GM23248 (cell line): Measurements from ENCODE around the gene PARVA. TPM values are rescaled to one million over a fixed set of nuclear protein-coding genes. Genes with fewer than 3 reads are reported as not detected.
A peak's percentile ranks its signal among the peaks of the same experiment; 100 is the strongest.
"Not testable (repeated sequence)": the region's sequence is repeated elsewhere in the genome, so short reads cannot be mapped to it uniquely, and the experiment has no call there.

Experiments
- DNase-seq: peaks from one replicate; pipeline ENCODE4 v3.0.0-alpha.2; 2015
- H2AFZ ChIP-seq: fragments of 200-600 bp; sonication (generic); 2 replicates; pipeline ENCODE4 v1.6.1; 2016; ENCODE audit warnings: antibody characterized with exemption
- H3F3A ChIP-seq: fragments of 200-600 bp; sonication (generic); 2 replicates; pipeline ENCODE4 v1.6.1; 2016; ENCODE audit warnings: mild to moderate bottlenecking, antibody characterized with exemption, mixed run types; ENCODE audit not compliant: insufficient read depth
- H3K27ac ChIP-seq: fragments of 200-600 bp; sonication (generic); 2 replicates; pipeline ENCODE4 v1.5.1; 2016; ENCODE audit warnings: mild to moderate bottlenecking
- H3K27me3 ChIP-seq: fragments of 200-600 bp; sonication (generic); replicated peaks from 2 replicates; pipeline ENCODE4 v1.6.1; 2016; ENCODE audit warnings: mild to moderate bottlenecking; ENCODE audit not compliant: insufficient read depth
- H3K36me3 ChIP-seq: fragments of 200-600 bp; sonication (generic); 2 replicates; pipeline ENCODE4 v1.6.1; 2016; ENCODE audit warnings: low read depth, mild to moderate bottlenecking
- H3K4me1 ChIP-seq: fragments of 200-600 bp; sonication (generic); 2 replicates; pipeline ENCODE4 v1.6.1; 2016; ENCODE audit warnings: mild to moderate bottlenecking; ENCODE audit not compliant: insufficient read depth
- H3K4me2 ChIP-seq: fragments of 200-600 bp; sonication (generic); one replicate; pipeline ENCODE4 v1.6.1; 2016; ENCODE audit warnings: mild to moderate bottlenecking; ENCODE audit not compliant: unreplicated experiment
- H3K4me3 ChIP-seq: fragments of 200-600 bp; sonication (generic); 2 replicates; pipeline ENCODE4 v1.5.1; 2016; ENCODE audit warnings: mild to moderate bottlenecking
- H3K79me2 ChIP-seq: fragments of 200-600 bp; sonication (generic); 2 replicates; pipeline ENCODE4 v1.6.1; 2016; ENCODE audit warnings: mild to moderate bottlenecking; ENCODE audit not compliant: insufficient read depth
- H3K9ac ChIP-seq: fragments of 200-600 bp; sonication (generic); 2 replicates; pipeline ENCODE4 v1.6.1; 2016; ENCODE audit warnings: mild to moderate bottlenecking
- H3K9me2 ChIP-seq: fragments of 200-600 bp; sonication (generic); 2 replicates; pipeline ENCODE4 v1.6.1; 2016; ENCODE audit warnings: mixed run types, mild to moderate bottlenecking, moderate library complexity; ENCODE audit not compliant: insufficient read depth
- H3K9me3 ChIP-seq: fragments of 200-600 bp; sonication (generic); one replicate; pipeline ENCODE4 v1.6.1; 2017; ENCODE audit warnings: low read depth
- H4K20me1 ChIP-seq: fragments of 200-600 bp; sonication (generic); 2 replicates; pipeline ENCODE4 v1.6.0; 2016; ENCODE audit not compliant: insufficient read depth
- EZH2 ChIP-seq: fragments of 200-600 bp; sonication (generic); IDR thresholded peaks from 2 replicates; pipeline ENCODE4 v1.6.1; 2018; ENCODE audit warnings: antibody characterized with exemption, mild to moderate bottlenecking; ENCODE audit not compliant: insufficient read depth, poor library complexity, severe bottlenecking
- EZH2phosphoT487 ChIP-seq: fragments of 200-600 bp; sonication (generic); IDR thresholded peaks from 2 replicates; pipeline ENCODE4 v1.6.1; 2018; ENCODE audit warnings: antibody characterized with exemption, moderate library complexity, mild to moderate bottlenecking, low read depth; ENCODE audit not compliant: insufficient read depth
- WGBS, 2 experiments: methylation state at CpG; one replicate each; pipeline ENCODE4 v1.1.6; 2015 to 2017; ENCODE audit warnings: low lambda C conversion rate in 2 of 2, low coverage in 1 of 2; ENCODE audit errors: missing lambda C conversion rate in 2 of 2; 5-methylcytosine and 5-hydroxymethylcytosine counted together
- in situ Hi-C: fragments of 300-500 bp; cut with MboI; formaldehyde crosslinking; loops from 2 replicates; pipeline ENCODE4 v1.15.0; 2020
- polyA plus RNA-seq: library from polyadenylated mRNA; unstranded; fragments of >200 nt; fragmentation: Nextera tagmentation; extraction: Ambion mirVana; gene quantifications from 2 replicates; pipeline ENCODE4 v1.2.1, GENCODE V29; 2016
- total RNA-seq: library from RNA; depleted of rRNA; stranded (reverse); fragments of >200 nt; shearing (Covaris generic); gene quantifications from 2 replicates; pipeline ENCODE4 v1.2.3, GENCODE V29; 2014

PARVA gene
- total and polyA plus RNA-seq, 2 experiments from 2014 or later: 87.9 to 121 TPM

GRCh38 chr11:12356944-12357655, 20.3 kb upstream of the PARVA start:
- no peaks in the 10 kb centered on the region for H3K36me3 ChIP-seq
- no peaks in the 10 kb centered on the region for H3F3A ChIP-seq
- H3K27ac ChIP-seq: no peak overlapping the region
- WGBS, 2 experiments: 67 to 70% methylated on average over 4 of the region's 4 CpGs
- no peaks in the 10 kb centered on the region for H4K20me1 ChIP-seq
- in situ Hi-C loops: no loop called here
- no peaks in the 10 kb centered on the region for H3K9me3 ChIP-seq
- TF ChIP-seq EZH2: no peak
- no peak for TF ChIP-seq EZH2phosphoT487
- no peak for DNase-seq
- no peak overlapping the region for H3K4me3 ChIP-seq
- H3K9ac ChIP-seq: no peak overlapping the region
- H2AFZ ChIP-seq: no peak overlapping the region
- no peaks in the 10 kb centered on the region for H3K9me2 ChIP-seq
- H3K79me2 ChIP-seq: no peaks in the 10 kb centered on the region
- no peaks in the 10 kb centered on the region for H3K27me3 ChIP-seq
- H3K4me1 ChIP-seq: no peaks in the 10 kb centered on the region
- no peak overlapping the region for H3K4me2 ChIP-seq

- in situ Hi-C loops, H4K20me1 ChIP-seq, H3K4me2 ChIP-seq, H3K27ac ChIP-seq, DNase-seq, H3K79me2 ChIP-seq, H3K4me1 ChIP-seq, H3K9me2 ChIP-seq, H3K27me3 ChIP-seq, H3K36me3 ChIP-seq, H3K9ac ChIP-seq, H3F3A ChIP-seq, H3K4me3 ChIP-seq, H2AFZ ChIP-seq, H3K9me3 ChIP-seq: not testable (repeated sequence)
- 96 to 100% methylated on average over 3 of the region's 3 CpGs for WGBS, 2 experiments
These were observed 19.7 kb upstream of the PARVA start for GRCh38 chr11:12357697-12358096.

- H3K27ac ChIP-seq: no peak overlapping the region
- H3K9me2 ChIP-seq: no peaks in the 10 kb centered on the region
- H4K20me1 ChIP-seq: no peaks in the 10 kb centered on the region
- no peaks in the 10 kb centered on the region for H3K4me1 ChIP-seq
- H3K4me3 ChIP-seq: no peak overlapping the region
- H3F3A ChIP-seq: no peaks in the 10 kb centered on the region
- no peak overlapping the region for H2AFZ ChIP-seq
- TF ChIP-seq EZH2phosphoT487 (no peak), EZH2 (no peak)
- H3K4me2 ChIP-seq: no peak overlapping the region
- no peaks in the 10 kb centered on the region for H3K79me2 ChIP-seq
- no peak overlapping the region for H3K9ac ChIP-seq
- in situ Hi-C loops: no loop called here
- no peaks in the 10 kb centered on the region for H3K27me3 ChIP-seq
- 90 to 91% methylated on average over 12 of the region's 12 CpGs for WGBS, 2 experiments
- no peaks in the 10 kb centered on the region for H3K36me3 ChIP-seq
- no peak for DNase-seq
- no peaks in the 10 kb centered on the region for H3K9me3 ChIP-seq
These were observed 18.8 kb upstream of the PARVA start for GRCh38 chr11:12358302-12359188.

GRCh38 chr11:12359761-12360160, 17.6 kb upstream of the PARVA start:
- Histone ChIP-seq H3K9me2 (no peaks in the 10 kb centered on the region), H3K79me2 (no peaks in the 10 kb centered on the region), H3K4me1 (no peaks in the 10 kb centered on the region), H3K4me2 (no peak overlapping the region), H3K9me3 (no peaks in the 10 kb centered on the region), H3K27ac (no peak overlapping the region), H3F3A (no peaks in the 10 kb centered on the region), H3K9ac (no peak overlapping the region), H3K36me3 (no peaks in the 10 kb centered on the region), H3K4me3 (no peak overlapping the region), H4K20me1 (no peaks in the 10 kb centered on the region), H3K27me3 (no peaks in the 10 kb centered on the region), H2AFZ (no peak overlapping the region)
- in situ Hi-C loops: no loop called here
- peak; percentile 14 for DNase-seq
- WGBS, 2 experiments: 89 to 95% methylated on average over 5 of the region's 5 CpGs
- TF ChIP-seq EZH2 (no peak), EZH2phosphoT487 (no peak)
